H9 (cell line): Measurements from ENCODE around the gene NEK11. TPM values are rescaled to one million over a fixed set of nuclear protein-coding genes. Genes with fewer than 3 reads are reported as not detected.
A peak's percentile ranks its signal among the peaks of the same experiment; 100 is the strongest.

Source experiments
- DNase-seq: peaks from one replicate; pipeline ENCODE4 v3.0.0-alpha.2; 2017
- H2AFZ ChIP-seq: one replicate; pipeline ENCODE4 v1.6.1; 2013; ENCODE audit warnings: mild to moderate bottlenecking, low read length, control low read depth, moderate library complexity
- H2AK5ac ChIP-seq: 2 replicates; pipeline ENCODE4 v1.6.1; 2013; ENCODE audit warnings: low read length, control low read depth, mixed read lengths; ENCODE audit not compliant: insufficient read length
- H2BK120ac ChIP-seq: one replicate; pipeline ENCODE4 v1.6.1; 2013; ENCODE audit warnings: low read depth, mild to moderate bottlenecking, low read length, control low read depth, inconsistent platforms; ENCODE audit not compliant: poor library complexity, severe bottlenecking
- H2BK12ac ChIP-seq: 2 replicates; pipeline ENCODE4 v1.6.1; 2013; ENCODE audit warnings: low read length, control low read depth, mixed read lengths, low read depth; ENCODE audit not compliant: insufficient read length
- H2BK15ac ChIP-seq: 2 replicates; pipeline ENCODE4 v1.6.1; 2013; ENCODE audit warnings: low read depth, low read length, control low read depth
- H2BK20ac ChIP-seq: one replicate; pipeline ENCODE4 v1.6.1; 2013; ENCODE audit warnings: low read depth, mild to moderate bottlenecking, low read length, control low read depth, inconsistent platforms; ENCODE audit not compliant: poor library complexity, severe bottlenecking
- H2BK5ac ChIP-seq: 2 replicates; pipeline ENCODE4 v1.6.1; 2013; ENCODE audit warnings: low read length, control low read depth, mixed read lengths; ENCODE audit not compliant: insufficient read length
- H3K14ac ChIP-seq: 2 replicates; pipeline ENCODE4 v1.6.1; 2013; ENCODE audit warnings: low read length, control low read depth; ENCODE audit not compliant: insufficient read depth
- H3K18ac ChIP-seq: 2 replicates; pipeline ENCODE4 v1.6.1; 2013; ENCODE audit warnings: low read depth, mild to moderate bottlenecking, mixed read lengths, low read length, control low read depth; ENCODE audit not compliant: insufficient read length
- H3K23ac ChIP-seq: 2 replicates; pipeline ENCODE4 v1.6.1; 2013; ENCODE audit warnings: low read length, control low read depth, mixed read lengths, low read depth; ENCODE audit not compliant: insufficient read length
- H3K23me2 ChIP-seq: 2 replicates; pipeline ENCODE4 v1.6.1; 2013; ENCODE audit warnings: low read depth, mild to moderate bottlenecking, mixed read lengths, low read length, control low read depth; ENCODE audit not compliant: insufficient read length, poor library complexity, severe bottlenecking
- H3K27ac ChIP-seq: 2 replicates; pipeline ENCODE4 v1.5.1; 2013; ENCODE audit warnings: low read length, control low read depth, mixed read lengths, low read depth; ENCODE audit not compliant: insufficient read length
- H3K27me3 ChIP-seq: 2 replicates; pipeline ENCODE4 v1.6.1; 2013; ENCODE audit warnings: low read length, control low read depth, inconsistent platforms; ENCODE audit not compliant: insufficient read depth
- H3K4ac ChIP-seq: 2 replicates; pipeline ENCODE4 v1.6.1; 2013; ENCODE audit warnings: low read depth, mild to moderate bottlenecking, control low read depth, inconsistent platforms, low read length, moderate library complexity
- H3K4me1 ChIP-seq: 2 replicates; pipeline ENCODE4 v1.6.1; 2013; ENCODE audit warnings: low read length, control low read depth, inconsistent platforms; ENCODE audit not compliant: insufficient read depth
- H3K4me2 ChIP-seq: 2 replicates; pipeline ENCODE4 v1.6.1; 2013; ENCODE audit warnings: low read length, control low read depth, mixed read lengths; ENCODE audit not compliant: insufficient read length, insufficient read depth
- H3K56ac ChIP-seq: 2 replicates; pipeline ENCODE4 v1.6.1; 2013; ENCODE audit warnings: low read depth, mild to moderate bottlenecking, mixed read lengths, low read length, control low read depth; ENCODE audit not compliant: insufficient read length
- H3K79me1 ChIP-seq: 2 replicates; pipeline ENCODE4 v1.6.1; 2013; ENCODE audit warnings: low read depth, mild to moderate bottlenecking, moderate library complexity, low read length, control low read depth, inconsistent platforms; ENCODE audit not compliant: insufficient read depth, poor library complexity, severe bottlenecking
- H3K79me2 ChIP-seq: 2 replicates; pipeline ENCODE4 v1.6.1; 2013; ENCODE audit warnings: low read length, control low read depth, inconsistent platforms; ENCODE audit not compliant: insufficient read depth
- H3K9ac ChIP-seq: 2 replicates; pipeline ENCODE4 v1.6.1; 2013; ENCODE audit warnings: low read length, control low read depth, mixed read lengths; ENCODE audit not compliant: insufficient read length; ENCODE audit errors: extremely low read depth
- H3K9me3 ChIP-seq: one replicate; pipeline ENCODE4 v1.6.1; 2013; ENCODE audit warnings: low read depth, low read length, inconsistent platforms; ENCODE audit not compliant: control insufficient read depth
- H3T11ph ChIP-seq: one replicate; pipeline ENCODE4 v1.6.1; 2013; ENCODE audit warnings: mild to moderate bottlenecking, low read length, control low read depth, inconsistent platforms
- H4K20me1 ChIP-seq: one replicate; pipeline ENCODE4 v1.6.1; 2013; ENCODE audit not compliant: control insufficient read depth, insufficient read length, insufficient read depth
- H4K5ac ChIP-seq: 2 replicates; pipeline ENCODE4 v1.6.1; 2013; ENCODE audit warnings: low read depth, mild to moderate bottlenecking, mixed read lengths, low read length, control low read depth; ENCODE audit not compliant: insufficient read length
- H4K8ac ChIP-seq: replicated peaks from 2 replicates; pipeline ENCODE4 v1.6.1; 2013; ENCODE audit warnings: low read length, control low read depth, mixed read lengths, low read depth; ENCODE audit not compliant: insufficient read length
- H4K91ac ChIP-seq: 2 replicates; pipeline ENCODE4 v1.6.1; 2013; ENCODE audit warnings: low read depth, mild to moderate bottlenecking, moderate library complexity, mixed read lengths, low read length, control low read depth; ENCODE audit not compliant: insufficient read length
- H3K27ac Mint-ChIP-seq, 3 experiments: 2 replicates in 2 of 3; 3 replicates in 1 of 3; pipeline ENCODE4 v1.8.0; 2020 to 2021; ENCODE audit warnings: mixed read lengths in 3 of 3, mild to moderate bottlenecking in 1 of 3, moderate library complexity in 1 of 3
- H3K27me3 Mint-ChIP-seq: 2 replicates; pipeline ENCODE4 v1.8.0; 2021; ENCODE audit warnings: low read depth, mild to moderate bottlenecking, moderate library complexity, mixed read lengths
- H3K36me3 Mint-ChIP-seq, 3 experiments: 2 replicates in 2 of 3; 3 replicates in 1 of 3; pipeline ENCODE4 v1.8.0; 2020 to 2021; ENCODE audit warnings: low read depth in 3 of 3, mixed read lengths in 3 of 3; ENCODE audit not compliant: insufficient read depth in 1 of 3
- H3K4me1 Mint-ChIP-seq, 2 experiments: 2 replicates each; pipeline ENCODE4 v1.8.0; 2020; ENCODE audit warnings: mixed read lengths in 2 of 2
- H3K4me3 Mint-ChIP-seq, 2 experiments: 2 replicates in 1 of 2; 3 replicates in 1 of 2; pipeline ENCODE4 v1.8.0; 2020 to 2021; ENCODE audit warnings: mild to moderate bottlenecking in 2 of 2, mixed read lengths in 2 of 2, moderate library complexity in 1 of 2
- H3K9me3 Mint-ChIP-seq, 2 experiments: 2 replicates in 1 of 2; 3 replicates in 1 of 2; pipeline ENCODE4 v1.8.0; 2020; ENCODE audit warnings: mild to moderate bottlenecking in 2 of 2, mixed read lengths in 2 of 2, moderate library complexity in 1 of 2
- CTCF ChIP-seq: fragments of 200-600 bp; sonication (generic); conservative IDR thresholded peaks from 3 replicates; pipeline ENCODE4 v1.8.0; 2021; ENCODE audit warnings: antibody characterized with exemption, mild to moderate bottlenecking
- WGBS: extraction: QIAGEN DNeasy Blood & Tissue Kit; methylation state at CpG from one replicate; pipeline ENCODE4 v1.1.7; 2013; ENCODE audit warnings: missing lambda C conversion rate, low lambda C conversion rate, mixed read lengths; ENCODE audit not compliant: insufficient read length; ENCODE audit errors: extremely low coverage; 5-methylcytosine and 5-hydroxymethylcytosine counted together
- total RNA-seq: library from RNA; stranded (reverse); gene quantifications from 2 replicates; pipeline ENCODE4 v1.2.1, GENCODE V29; 2021

Gene NEK11
- total RNA-seq, 1 experiment from 2014 or later = 2.5 TPM

DNA sequence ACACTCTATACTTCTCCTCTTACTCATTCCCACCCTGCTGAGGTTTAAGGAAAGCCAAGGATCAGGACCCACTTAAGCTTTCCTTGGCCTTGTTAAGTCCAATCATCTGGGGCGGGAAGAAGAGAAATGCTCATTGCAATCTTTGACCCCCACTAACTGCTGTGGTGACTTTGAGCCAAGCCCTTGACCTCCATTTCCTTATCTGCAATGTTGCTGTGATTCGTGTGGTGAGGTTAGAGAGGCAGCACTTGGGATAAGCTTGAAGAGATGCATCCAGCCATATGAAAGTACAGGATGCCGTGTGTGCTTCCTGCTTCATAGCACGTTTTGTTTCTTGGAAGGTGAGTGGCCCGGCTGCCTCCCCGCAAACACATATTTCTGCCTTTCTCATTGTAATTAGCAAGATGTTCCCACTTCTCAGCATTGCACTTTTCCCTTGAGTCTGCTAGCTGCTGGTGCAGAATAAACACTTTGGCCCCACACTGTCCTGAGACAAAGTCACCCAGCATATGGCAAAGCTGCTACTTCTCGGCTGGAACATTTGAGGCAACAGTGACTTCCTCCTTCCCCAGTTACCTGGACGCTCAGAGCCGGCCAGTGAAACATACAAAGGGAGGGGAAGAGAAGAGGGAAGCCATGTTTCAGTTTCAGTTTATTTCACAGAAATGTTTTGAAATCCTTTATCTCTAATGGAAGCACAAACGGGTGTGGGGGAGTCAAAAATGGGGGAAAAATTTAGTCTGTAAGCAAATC lies 344.4 kb downstream of the NEK11 start:
- whole genome bisulfite sequencing = no CpG with 5 or more reads among the region's 10 CpGs
- H2AFZ ChIP-seq = no peak overlapping the region
- no peak for TF ChIP-seq CTCF
- H3K27me3 ChIP-seq = 0 out of 2 replicates have a peak, but pooled peaks cover 3% of the 10 kb centered on the region
- no peak overlapping the region for H4K8ac ChIP-seq
- no peak overlapping the region for H3K56ac ChIP-seq
- no peak overlapping the region for H2BK20ac ChIP-seq
- Mint-ChIP-seq H3K27ac (0 out of 7 replicates have a peak overlapping the region, but pooled peaks of 1 of the 3 experiments have one; percentile 59), H3K9me3 (peaks cover 0 to 10% of the 10 kb centered on the region in 2 experiments), H3K4me1 (peaks cover 0 to under 1% of the 10 kb centered on the region in 2 experiments; a peak in 1 of 4 replicates), H3K27me3 (no peaks in the 10 kb centered on the region), H3K4me3 (no peak overlapping the region), H3K36me3 (peaks cover 0 to 22% (median 5%) of the 10 kb centered on the region in 3 experiments; a peak in 5 of 7 replicates)
- no peak overlapping the region for H2BK12ac ChIP-seq
- H3K4me2 ChIP-seq = no peak overlapping the region
- H3K9ac ChIP-seq = no peak overlapping the region
- H4K20me1 ChIP-seq = no peaks in the 10 kb centered on the region
- H2BK120ac ChIP-seq = no peak overlapping the region
- no peak overlapping the region for H3K14ac ChIP-seq
- H3K27ac ChIP-seq = no peak overlapping the region
- no peak overlapping the region for H4K5ac ChIP-seq
- H3K4ac ChIP-seq = no peak overlapping the region
- H3K79me2 ChIP-seq = peaks cover 2% of the 10 kb centered on the region; the same call in 1 of the 2 replicates
- no peak overlapping the region for H3K18ac ChIP-seq
- no peaks in the 10 kb centered on the region for H3K23me2 ChIP-seq
- no peak overlapping the region for H3T11ph ChIP-seq
- no peak overlapping the region for H3K23ac ChIP-seq
- no peak overlapping the region for H4K91ac ChIP-seq
- DNase-seq = no peak
- H3K9me3 ChIP-seq = peaks cover 7% of the 10 kb centered on the region
- peaks cover 4% of the 10 kb centered on the region for H3K79me1 ChIP-seq
- no peak overlapping the region for H2BK15ac ChIP-seq
- H3K4me1 ChIP-seq = no peaks in the 10 kb centered on the region
- H2BK5ac ChIP-seq = no peak overlapping the region
- H2AK5ac ChIP-seq = no peak overlapping the region
